OCI-LY3 (cell line): ENCODE measurements around the gene SEPTIN1.

Experiments used
- CTCF ChIP-seq: fragments of 200-600, 300-600 bp; sonication (generic); IDR thresholded peaks from 2 replicates; pipeline ENCODE4 v1.5.1; 2014; ENCODE audit warnings: antibody characterized with exemption, low read length, low read depth
- EZH2phosphoT487 ChIP-seq: fragments of 200-600 bp; shearing (Covaris generic); IDR thresholded peaks from 2 replicates; pipeline ENCODE4 v1.6.1; 2018; ENCODE audit warnings: antibody characterized with exemption, mixed run types, low read depth

DNA sequence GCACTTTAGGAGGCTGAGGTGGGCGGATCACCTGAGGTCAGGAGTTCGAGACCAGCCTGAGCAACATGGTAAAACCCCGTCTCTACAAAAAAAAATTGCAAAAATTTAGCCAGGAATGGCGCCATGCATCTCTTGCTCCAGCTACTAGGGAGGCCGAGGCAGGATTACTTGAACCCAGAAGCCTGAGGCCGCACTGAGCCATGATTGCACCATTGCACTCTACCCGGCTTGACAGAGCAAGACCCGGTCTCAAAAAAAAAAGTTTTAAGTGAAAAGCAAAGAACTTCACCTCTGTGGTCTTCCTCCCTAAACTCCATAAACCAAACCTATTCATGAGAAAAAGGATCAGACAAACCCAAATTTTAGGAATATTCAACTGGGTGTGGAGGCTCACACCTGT is 34.2 kb downstream of the SEPTIN1 start:
- TF ChIP-seq CTCF (no peak), EZH2phosphoT487 (no peak)
